Activated T-cell treated with anti-CD3 and anti-CD28 coated beads, Interleukin-2, amount 50 U/mL, for 4 hours (primary cell): ENCODE measurements around the gene NUP85. TPM values are rescaled to one million over a fixed set of nuclear protein-coding genes. Genes with fewer than 3 reads are reported as not detected.
A peak's percentile ranks its signal among the peaks of the same experiment; 100 is the strongest.
"Not testable (repeated sequence)": the region's sequence is repeated elsewhere in the genome, so short reads cannot be mapped to it uniquely, and the experiment has no call there.

ENCODE experiments used
- ATAC-seq, 2 donors: fragments of 200-7000 bp; cut with Tn5 transposase; one replicate each; pipeline ENCODE4 v1.10.0; 2021
- DNase-seq: peaks from one replicate; pipeline ENCODE4 v3.0.0-alpha.2; 2020
- H3K27me3 Mint-ChIP-seq: one replicate; pipeline ENCODE4 v1.8.0; 2021; ENCODE audit warnings: low read depth, mixed read lengths
- H3K36me3 Mint-ChIP-seq: one replicate; pipeline ENCODE4 v1.8.0; 2022; ENCODE audit warnings: mixed read lengths; ENCODE audit not compliant: insufficient read depth
- H3K4me1 Mint-ChIP-seq: one replicate; pipeline ENCODE4 v1.8.0; 2021; ENCODE audit warnings: low read depth, mixed read lengths
- H3K4me3 Mint-ChIP-seq: one replicate; pipeline ENCODE4 v1.8.0; 2021; ENCODE audit warnings: mild to moderate bottlenecking, moderate library complexity, mixed read lengths
- H3K9me3 Mint-ChIP-seq: one replicate; pipeline ENCODE4 v1.8.0; 2021; ENCODE audit warnings: mixed read lengths
- total RNA-seq, 3 donors: library from RNA; stranded (reverse); gene quantifications; one replicate each; pipeline ENCODE4 v1.2.1, GENCODE V29; 2021

Gene NUP85
- total RNA-seq, 3 donors from 2014 or later: 115 to 137 (median 125) TPM

- Mint-ChIP-seq H3K4me3 (peak overlapping the region; percentile 54), H3K36me3 (peaks cover 47% of the 10 kb centered on the region), H3K27me3 (no peaks in the 10 kb centered on the region), H3K9me3 (no peaks in the 10 kb centered on the region), H3K4me1 (peaks cover 48% of the 10 kb centered on the region)
- ATAC-seq: peak in 1 of 2 donors; percentile 16
- no peak for DNase-seq
Measured at GRCh38 chr17:75241996-75242460, 36.5 kb downstream of the NUP85 start.

- ATAC-seq (peak; percentile 24 to 39), DNase-seq (no peak)
- H3K27me3 Mint-ChIP-seq: no peaks in the 10 kb centered on the region
- H3K4me3 Mint-ChIP-seq: peak overlapping the region; percentile 54
- H3K4me1 Mint-ChIP-seq: peaks cover 50% of the 10 kb centered on the region
- H3K9me3 Mint-ChIP-seq: no peaks in the 10 kb centered on the region
- H3K36me3 Mint-ChIP-seq: peaks cover 46% of the 10 kb centered on the region
Measured at GRCh38 chr17:75242461-75243042, 37.1 kb downstream of the NUP85 start.

GRCh38 chr17:75244133-75244866 is 38.8 kb downstream of the NUP85 start:
- peaks cover 41% of the 10 kb centered on the region for H3K36me3 Mint-ChIP-seq
- no peaks in the 10 kb centered on the region for H3K27me3 Mint-ChIP-seq

GRCh38 chr17:75245011-75245410 is 39.5 kb downstream of the NUP85 start:
- H3K4me1 Mint-ChIP-seq: peaks cover 61% of the 10 kb centered on the region
- ATAC-seq: no peak
- H3K4me3 Mint-ChIP-seq: no peak overlapping the region
- DNase-seq: no peak
- H3K9me3 Mint-ChIP-seq: no peaks in the 10 kb centered on the region
- peaks cover 41% of the 10 kb centered on the region for H3K36me3 Mint-ChIP-seq
- no peaks in the 10 kb centered on the region for H3K27me3 Mint-ChIP-seq

More at GRCh38 chr17:75244133-75244866, 38.8 kb downstream of the NUP85 start:
- no peak for DNase-seq
- ATAC-seq: no peak
- H3K9me3 Mint-ChIP-seq: no peaks in the 10 kb centered on the region
- peaks cover 54% of the 10 kb centered on the region for H3K4me1 Mint-ChIP-seq
- no peak overlapping the region for H3K4me3 Mint-ChIP-seq

GRCh38 chr17:75246404-75246803 is 40.9 kb downstream of the NUP85 start:
- Mint-ChIP-seq H3K4me1 (peaks cover 64% of the 10 kb centered on the region), H3K27me3 (no peaks in the 10 kb centered on the region), H3K4me3 (no peak overlapping the region), H3K9me3 (no peaks in the 10 kb centered on the region), H3K36me3 (peaks cover 39% of the 10 kb centered on the region)
- DNase-seq (no peak), ATAC-seq (no peak)

GRCh38 chr17:75249564-75249963 is 44.1 kb downstream of the NUP85 start:
- H3K36me3 Mint-ChIP-seq: peaks cover 17% of the 10 kb centered on the region
- ATAC-seq (peak; percentile 51 to 55), DNase-seq (no peak)
- no peaks in the 10 kb centered on the region for H3K27me3 Mint-ChIP-seq
- peaks cover 65% of the 10 kb centered on the region for H3K4me1 Mint-ChIP-seq
- no peaks in the 10 kb centered on the region for H3K9me3 Mint-ChIP-seq
- H3K4me3 Mint-ChIP-seq: peak overlapping the region; percentile 74

GRCh38 chr17:75250009-75250471 is 44.6 kb downstream of the NUP85 start:
- ATAC-seq (peak; percentile 98 to 99), DNase-seq (peak; percentile 83)
- H3K36me3 Mint-ChIP-seq: peaks cover 16% of the 10 kb centered on the region
- H3K9me3 Mint-ChIP-seq: no peaks in the 10 kb centered on the region
- H3K4me1 Mint-ChIP-seq: peaks cover 64% of the 10 kb centered on the region
- peak overlapping the region; percentile 74 for H3K4me3 Mint-ChIP-seq
- H3K27me3 Mint-ChIP-seq: no peaks in the 10 kb centered on the region

GRCh38 chr17:75252039-75252816 is 46.7 kb downstream of the NUP85 start:
- H3K4me1 Mint-ChIP-seq: peaks cover 81% of the 10 kb centered on the region
- ATAC-seq: no peak
- H3K36me3 Mint-ChIP-seq: peaks cover 3% of the 10 kb centered on the region

GRCh38 chr17:75255954-75256698 is 50.6 kb downstream of the NUP85 start:
- H3K9me3 Mint-ChIP-seq: not testable (repeated sequence)
- Mint-ChIP-seq H3K4me1 (peaks cover 83% of the 10 kb centered on the region), H3K4me3 (peak overlapping the region; percentile 12)

More at GRCh38 chr17:75252039-75252816, 46.7 kb downstream of the NUP85 start:
- H3K4me3 Mint-ChIP-seq: no peak overlapping the region
- H3K9me3 Mint-ChIP-seq: no peaks in the 10 kb centered on the region
- no peaks in the 10 kb centered on the region for H3K27me3 Mint-ChIP-seq
- no peak for DNase-seq

GRCh38 chr17:75257228-75257627 is 51.7 kb downstream of the NUP85 start:
- peaks cover 75% of the 10 kb centered on the region for H3K4me1 Mint-ChIP-seq
- H3K4me3 Mint-ChIP-seq, DNase-seq, H3K27me3 Mint-ChIP-seq, H3K9me3 Mint-ChIP-seq, H3K36me3 Mint-ChIP-seq, ATAC-seq: not testable (repeated sequence)

More at GRCh38 chr17:75255954-75256698, 50.6 kb downstream of the NUP85 start:
- ATAC-seq, DNase-seq, H3K27me3 Mint-ChIP-seq, H3K36me3 Mint-ChIP-seq: not testable (repeated sequence)

- peak; percentile 63 to 71 for ATAC-seq
- Mint-ChIP-seq H3K4me1 (peaks cover 57% of the 10 kb centered on the region), H3K4me3 (peak overlapping the region; percentile 91), H3K36me3 (peaks cover 12% of the 10 kb centered on the region), H3K27me3 (no peaks in the 10 kb centered on the region), H3K9me3 (no peaks in the 10 kb centered on the region)
- DNase-seq: peak; percentile 42
Measured at GRCh38 chr17:75260641-75261335, 55.3 kb downstream of the NUP85 start.

- Mint-ChIP-seq H3K4me1 (peaks cover 50% of the 10 kb centered on the region), H3K9me3 (no peaks in the 10 kb centered on the region), H3K4me3 (peak within 1 kb of the TSS; percentile 91), H3K36me3 (peaks cover 14% of the 10 kb centered on the region), H3K27me3 (no peaks in the 10 kb centered on the region)
- ATAC-seq: peak; percentile 87 to 89
- peak; percentile 94 for DNase-seq
Measured at GRCh38 chr17:75261336-75262111, 56.0 kb downstream of the NUP85 start, which contains the start of the genes GGA3 and MRPS7. GGA3 (minus strand) TSS chr17:75261606; CDS start chr17:75261587, 19 bp downstream. MRPS7 (plus strand) TSS chr17:75261879; CDS start chr17:75261901, 22 bp downstream.
